PC-3 (cell line): ENCODE measurements around the gene GPX5. TPM values are rescaled to one million over a fixed set of nuclear protein-coding genes. Genes with fewer than 3 reads are reported as not detected.

ENCODE experiments used
- ATAC-seq: fragments of 200-7000 bp; cut with Tn5 transposase; 2 replicates; pipeline ENCODE4 v1.9.1; 2020; ENCODE audit warnings: mild to moderate bottlenecking, moderate library complexity
- BruUV-seq: library from RNA; stranded (reverse); fragments of 400-500 nt; replicated peaks from 2 replicates; lab custom pipeline; 2021; lab: Mats Ljungman, UMichigan
- CTCF ChIA-PET: fragments of 300-600 bp; sonication (Branson Sonifier 250); formaldehyde crosslinking; loops from one replicate; lab custom pipeline; 2022; ENCODE audit warnings: antibody characterized with exemption; lab: Charles Lee
- POLR2A ChIA-PET: fragments of 300-600 bp; sonication (Branson Sonifier 250); formaldehyde crosslinking; loops from one replicate; lab custom pipeline; 2022; ENCODE audit warnings: antibody characterized with exemption; ENCODE audit not compliant: unreplicated experiment; lab: Charles Lee
- DNase-seq: peaks from one replicate; pipeline ENCODE4 v3.0.0-alpha.2; 2015
- H2AFZ ChIP-seq: fragments of 300-600 bp; sonication (generic); 2 replicates; pipeline ENCODE4 v1.6.0; 2016; ENCODE audit warnings: antibody characterized with exemption, low read length
- H3F3A ChIP-seq: fragments of 300-600 bp; sonication (generic); one replicate; pipeline ENCODE4 v1.6.0; 2017; ENCODE audit warnings: antibody characterized with exemption, low read length, control low read depth, mild to moderate bottlenecking; ENCODE audit not compliant: unreplicated experiment
- H3K27ac ChIP-seq: fragments of 300-600 bp; sonication (generic); 2 replicates; pipeline ENCODE4 v1.5.1; 2016; ENCODE audit warnings: mild to moderate bottlenecking, low read length
- H3K27me3 ChIP-seq: fragments of 300-600 bp; sonication (generic); 2 replicates; pipeline ENCODE4 v1.6.1; 2016; ENCODE audit warnings: low read length, mixed read lengths
- H3K36me3 ChIP-seq: fragments of 300-600 bp; sonication (generic); 2 replicates; pipeline ENCODE4 v1.6.1; 2016; ENCODE audit warnings: low read depth, mixed run types, low read length, mixed read lengths
- H3K4me1 ChIP-seq: fragments of 300-600 bp; sonication (generic); 2 replicates; pipeline ENCODE4 v1.5.1; 2016; ENCODE audit warnings: low read length; ENCODE audit not compliant: insufficient read depth
- H3K4me2 ChIP-seq: fragments of 300-600 bp; sonication (generic); 2 replicates; pipeline ENCODE4 v1.6.0; 2016; ENCODE audit warnings: low read length
- H3K4me3 ChIP-seq: fragments of 300-600 bp; sonication (generic); 2 replicates; pipeline ENCODE4 v1.5.1; 2016; ENCODE audit warnings: mild to moderate bottlenecking, low read length, mixed read lengths
- H3K79me2 ChIP-seq: fragments of 300-600 bp; sonication (generic); 2 replicates; pipeline ENCODE4 v1.6.1; 2017; ENCODE audit warnings: low read length, mixed read lengths
- H3K9ac ChIP-seq: fragments of 300-600 bp; sonication (generic); 2 replicates; pipeline ENCODE4 v1.6.0; 2016; ENCODE audit warnings: mild to moderate bottlenecking, low read length
- H3K9me2 ChIP-seq: fragments of 300-600 bp; sonication (generic); replicated peaks from 2 replicates; pipeline ENCODE4 v1.6.1; 2016; ENCODE audit warnings: mixed run types, low read length, mixed read lengths
- H3K9me3 ChIP-seq: fragments of 300-600 bp; sonication (generic); 2 replicates; pipeline ENCODE4 v1.6.1; 2016; ENCODE audit warnings: low read length, mixed read lengths
- H4K20me1 ChIP-seq: fragments of 300-600 bp; sonication (generic); 2 replicates; pipeline ENCODE4 v1.6.1; 2016; ENCODE audit warnings: low read length, mixed read lengths
- CTCF ChIP-seq: fragments of 300-600 bp; sonication (generic); conservative IDR thresholded peaks from 2 replicates; pipeline ENCODE4 v1.5.1; 2017; ENCODE audit warnings: antibody characterized with exemption, low read depth, mild to moderate bottlenecking, low read length
- EZH2 ChIP-seq: fragments of 300-600 bp; sonication (generic); IDR thresholded peaks from one replicate; pipeline ENCODE4 v1.6.1; 2017; ENCODE audit warnings: antibody characterized with exemption, mild to moderate bottlenecking, low read length; ENCODE audit not compliant: unreplicated experiment
- EZH2phosphoT487 ChIP-seq: fragments of 300-600 bp; sonication (generic); IDR thresholded peaks from 2 replicates; pipeline ENCODE4 v1.6.1; 2018; ENCODE audit warnings: mild to moderate bottlenecking, antibody characterized with exemption, low read length, borderline replicate concordance
- intact Hi-C: fragments of 100-400 bp; cut with micrococcal nuclease; formaldehyde crosslinking; loops from 2 replicates; pipeline ENCODE4 v1.9.0; 2023
- total RNA-seq: library from RNA; depleted of rRNA; stranded (reverse); fragments of >200 nt; gene quantifications from 2 replicates; pipeline ENCODE4 v1.2.3, GENCODE V29; 2014

Gene GPX5
- total RNA-seq, 1 experiment from 2014 or later = not detected

GRCh38 chr6:28568515-28569108 is 42.9 kb downstream of the GPX5 start:
- no peak overlapping the region for H3K9ac ChIP-seq
- H3K27me3 ChIP-seq = 0 out of 2 replicates have a peak, but pooled peaks cover 2% of the 10 kb centered on the region
- no peaks in the 10 kb centered on the region for H3K79me2 ChIP-seq
- no peak overlapping the region for H3K27ac ChIP-seq
- no peaks in the 10 kb centered on the region for H3K9me3 ChIP-seq
- H4K20me1 ChIP-seq = no peaks in the 10 kb centered on the region
- intact Hi-C loops = no loop called here
- H3K4me2 ChIP-seq = no peak overlapping the region
- no peaks in the 10 kb centered on the region for H3K9me2 ChIP-seq
- H3K36me3 ChIP-seq = no peaks in the 10 kb centered on the region
- ChIA-PET POLR2A (no interaction called here), CTCF (no interaction called here)
- no peaks in the 10 kb centered on the region for H3F3A ChIP-seq
- ATAC-seq (no peak), DNase-seq (no peak)
- BruUV-seq = no TSS peak
- H2AFZ ChIP-seq = no peak overlapping the region
- no peak overlapping the region for H3K4me3 ChIP-seq
- H3K4me1 ChIP-seq = no peaks in the 10 kb centered on the region
- TF ChIP-seq CTCF (no peak), EZH2phosphoT487 (no peak), EZH2 (no peak)

GRCh38 chr6:28569748-28570147 is 44.1 kb downstream of the GPX5 start:
- no peaks in the 10 kb centered on the region for H3K4me1 ChIP-seq
- H3K36me3 ChIP-seq = no peaks in the 10 kb centered on the region
- ChIA-PET CTCF (no interaction called here), POLR2A (interaction anchor here (0.7 kb wide), 1 partner anchor 1533 kb away, joined by 3 read pairs; no protein-coding TSS in a partner anchor)
- H4K20me1 ChIP-seq = no peaks in the 10 kb centered on the region
- H3K9me2 ChIP-seq = no peaks in the 10 kb centered on the region
- intact Hi-C loops = no loop called here
- H3F3A ChIP-seq = no peaks in the 10 kb centered on the region
- no peak overlapping the region for H2AFZ ChIP-seq
- H3K27me3 ChIP-seq = no peaks in the 10 kb centered on the region
- H3K4me2 ChIP-seq = no peak overlapping the region
- ATAC-seq (no peak; the same call in 1 of the 2 replicates), DNase-seq (no peak)
- no TSS peak for BruUV-seq
- H3K4me3 ChIP-seq = no peak overlapping the region
- H3K79me2 ChIP-seq = no peaks in the 10 kb centered on the region
- H3K9ac ChIP-seq = no peak overlapping the region
- no peak for TF ChIP-seq CTCF
- H3K9me3 ChIP-seq = no peaks in the 10 kb centered on the region
- H3K27ac ChIP-seq = no peak overlapping the region

GRCh38 chr6:28580475-28580874 is 54.8 kb downstream of the GPX5 start:
- H3K9ac ChIP-seq = no peak overlapping the region
- H3K4me2 ChIP-seq = no peak overlapping the region
- POLR2A ChIA-PET = interaction anchor here (0.8 kb wide), 1 partner anchor 25 kb away, joined by 12 read pairs; no protein-coding TSS in a partner anchor
- no peak for TF ChIP-seq EZH2
- no peak for TF ChIP-seq EZH2phosphoT487
- TF ChIP-seq CTCF = peak; percentile 51
- no peaks in the 10 kb centered on the region for H3K9me2 ChIP-seq
- no peaks in the 10 kb centered on the region for H3K9me3 ChIP-seq
- no peaks in the 10 kb centered on the region for H3K27me3 ChIP-seq
- peak; percentile 35; the same call in 1 of the 2 replicates for ATAC-seq
- intact Hi-C loops = loop anchor here (1.0 to 10.0 kb wide), 3 partner anchors 84 to 446 kb away; partner anchors contain the start of gene ZSCAN12
- no peaks in the 10 kb centered on the region for H3F3A ChIP-seq
- BruUV-seq = no TSS peak
- peaks cover 11% of the 10 kb centered on the region; the same call in 1 of the 2 replicates for H3K79me2 ChIP-seq
- H2AFZ ChIP-seq = no peak overlapping the region
- no peak overlapping the region for H3K27ac ChIP-seq
- CTCF ChIA-PET = interaction anchor here (0.7 to 1.2 kb wide), 3 partner anchors 38 to 94 kb away, joined by 5 to 8 read pairs (median 5); no protein-coding TSS in a partner anchor
- no peak overlapping the region for H3K4me3 ChIP-seq
- H3K4me1 ChIP-seq = peaks cover 7% of the 10 kb centered on the region
- H4K20me1 ChIP-seq = no peaks in the 10 kb centered on the region
- peak; percentile 41 for DNase-seq
- H3K36me3 ChIP-seq = no peaks in the 10 kb centered on the region
